ENCODE data around the gene USP16. TPM values are rescaled to one million over a fixed set of nuclear protein-coding genes. Genes with fewer than 3 reads are reported as not detected.

Gene USP16
- total RNA-seq = 6.0 and 11.7 TPM in 2 replicates

GRCh38 chr21:29024474-29025327 is at the start of gene USP16:
USP16 (plus strand) TSS chr21:29024668; CDS start chr21:29027914, 3,246 bp downstream.

GRCh38 chr21:28992526-28993292 is 31.8 kb upstream of the USP16 start, which contains the start of gene LTN1:
LTN1 (minus strand) TSS chr21:28992877; CDS start chr21:28992805, 72 bp downstream.

GRCh38 chr21:29073222-29074006 is 48.9 kb downstream of the USP16 start, which contains the start of gene CCT8:
CCT8 (minus strand) TSS chr21:29073648; CDS start chr21:29073590, 58 bp downstream.

Other genes with a start within 250 kb of the USP16 start
- gene LTN1, start 31.8 kb upstream of the USP16 start, total RNA-seq = 9.0 and 10.4 TPM in 2 replicates
- 10.1 and 11.1 TPM in 2 replicates for gene RWDD2B, start 5.3 kb upstream of the USP16 start, total RNA-seq
- 120 and 250 TPM in 2 replicates for gene CCT8, start 49.0 kb downstream of the USP16 start, total RNA-seq
- gene MAP3K7CL, start 106.0 kb downstream of the USP16 start, total RNA-seq = 8.1 and 10.9 TPM in 2 replicates

Data from mesangial cell (primary cell).